Measurements from ENCODE around the gene ANO10.
A peak's percentile ranks its signal among the peaks of the same experiment; 100 is the strongest.
"Not testable (repeated sequence)": the region's sequence is repeated elsewhere in the genome, so short reads cannot be mapped to it uniquely, and the experiment has no call there.

ANO10 gene

GRCh38 chr3:43496740-43497375 lies 125.0 kb downstream of the ANO10 start:
- intact Hi-C loops (cut with DNase I): no loop called here
- no peak for DNase-seq

GRCh38 chr3:43492932-43493331 lies 128.9 kb downstream of the ANO10 start:
- intact Hi-C loops (cut with DNase I); DNase-seq: not testable (repeated sequence)

- intact Hi-C loops (cut with DNase I); DNase-seq: not testable (repeated sequence)
Measured at GRCh38 chr3:43491807-43492206, 130.0 kb downstream of the ANO10 start.

GRCh38 chr3:43490640-43491185 lies 131.1 kb downstream of the ANO10 start:
- intact Hi-C loops (cut with DNase I): no loop called here
- DNase-seq: no peak

GRCh38 chr3:43489930-43490329 lies 131.9 kb downstream of the ANO10 start:
- intact Hi-C loops (cut with DNase I): no loop called here
- no peak for DNase-seq

- intact Hi-C loops (cut with DNase I): no loop called here
- no peak for DNase-seq
Measured at GRCh38 chr3:43485931-43486330, 135.9 kb downstream of the ANO10 start.

GRCh38 chr3:43484926-43485488 lies 136.8 kb downstream of the ANO10 start:
- DNase-seq: no peak
- intact Hi-C loops (cut with DNase I): no loop called here

- no peak for DNase-seq
Measured at GRCh38 chr3:43481375-43481774, 140.4 kb downstream of the ANO10 start.

GRCh38 chr3:43478839-43479238 lies 143.0 kb downstream of the ANO10 start:
- intact Hi-C loops (cut with DNase I); DNase-seq: not testable (repeated sequence)

More at GRCh38 chr3:43481375-43481774, 140.4 kb downstream of the ANO10 start:
- intact Hi-C loops (cut with DNase I): no loop called here

- no peak for DNase-seq
- intact Hi-C loops (cut with DNase I): no loop called here
Measured at GRCh38 chr3:43478118-43478785, 143.6 kb downstream of the ANO10 start.

GRCh38 chr3:43477600-43477999 lies 144.2 kb downstream of the ANO10 start:
- DNase-seq: no peak
- intact Hi-C loops (cut with DNase I): no loop called here

- peak in 3 of 42 donors; percentile 3 to 13 (median 6) for DNase-seq
- intact Hi-C loops (cut with DNase I): no loop called here
Measured at GRCh38 chr3:43473737-43474136, 148.1 kb downstream of the ANO10 start.

GRCh38 chr3:43473244-43473643 lies 148.6 kb downstream of the ANO10 start:
- intact Hi-C loops (cut with DNase I): no loop called here

GRCh38 chr3:43468133-43468532 lies 153.7 kb downstream of the ANO10 start:
- intact Hi-C loops (cut with DNase I): no loop called here
- peak in 5 of 42 donors; percentile 1 to 17 (median 3) for DNase-seq

More at GRCh38 chr3:43473244-43473643, 148.6 kb downstream of the ANO10 start:
- DNase-seq: no peak

GRCh38 chr3:43465109-43465508 lies 156.7 kb downstream of the ANO10 start:
- DNase-seq: no peak
- intact Hi-C loops (cut with DNase I): no loop called here

GRCh38 chr3:43462566-43462965 lies 159.2 kb downstream of the ANO10 start:
- intact Hi-C loops (cut with DNase I): not testable (repeated sequence)

GRCh38 chr3:43461345-43461744 lies 160.5 kb downstream of the ANO10 start:
- no peak for DNase-seq
- intact Hi-C loops (cut with DNase I): no loop called here

More at GRCh38 chr3:43462566-43462965, 159.2 kb downstream of the ANO10 start:
- not testable (repeated sequence) for DNase-seq

- DNase-seq; intact Hi-C loops (cut with DNase I): not testable (repeated sequence)
Measured at GRCh38 chr3:43457038-43457437, 164.8 kb downstream of the ANO10 start.

- intact Hi-C loops (cut with DNase I): no loop called here
- no peak for DNase-seq
Measured at GRCh38 chr3:43455233-43455632, 166.6 kb downstream of the ANO10 start.

GRCh38 chr3:43453981-43454380 lies 167.8 kb downstream of the ANO10 start:
- DNase-seq: no peak
- intact Hi-C loops (cut with DNase I): no loop called here

Data from head of caudate nucleus (tissue), 42 donors.